Mesothelial cell of epicardium (in vitro differentiated cells): ENCODE data around the gene CYB561. TPM values are rescaled to one million over a fixed set of nuclear protein-coding genes. Genes with fewer than 3 reads are reported as not detected.

Source experiments
- DNase-seq, 2 experiments: peaks; one replicate each; pipeline ENCODE4 v3.0.0; 2021; ENCODE audit warnings: low spot score in 2 of 2; ENCODE audit not compliant: unreplicated experiment in 2 of 2
- H3K27ac Mint-ChIP-seq: 2 replicates; pipeline ENCODE4 v1.8.0; 2021; ENCODE audit warnings: mixed read lengths
- H3K27me3 Mint-ChIP-seq: 2 replicates; pipeline ENCODE4 v1.8.0; 2021; ENCODE audit warnings: low read depth, mixed read lengths
- H3K36me3 Mint-ChIP-seq: 2 replicates; pipeline ENCODE4 v1.8.0; 2021; ENCODE audit warnings: mixed read lengths
- H3K4me1 Mint-ChIP-seq: 2 replicates; pipeline ENCODE4 v1.8.0; 2021; ENCODE audit warnings: mixed read lengths
- H3K4me3 Mint-ChIP-seq: 2 replicates; pipeline ENCODE4 v1.8.0; 2021; ENCODE audit warnings: mild to moderate bottlenecking, moderate library complexity, mixed read lengths
- H3K9me3 Mint-ChIP-seq: 2 replicates; pipeline ENCODE4 v1.8.0; 2021; ENCODE audit warnings: mixed read lengths
- CTCF ChIP-seq: fragments of 200-600 bp; sonication (generic); IDR thresholded peaks from one replicate; pipeline ENCODE4 v1.5.0; 2021; ENCODE audit warnings: antibody characterized with exemption; ENCODE audit not compliant: unreplicated experiment
- total RNA-seq: library from RNA; stranded (reverse); gene quantifications from 3 replicates; pipeline ENCODE4 v1.2.1, GENCODE V29; 2021

The CYB561 gene
- total RNA-seq, 1 donor from 2014 or later: 21.5 TPM

GRCh38 chr17:63437287-63438091 is 8.6 kb downstream of the CYB561 start:
- Mint-ChIP-seq H3K4me3 (no peak overlapping the region), H3K36me3 (peaks cover 2% of the 10 kb centered on the region), H3K27ac (no peak overlapping the region), H3K4me1 (peaks cover 3% of the 10 kb centered on the region), H3K27me3 (no peaks in the 10 kb centered on the region), H3K9me3 (no peaks in the 10 kb centered on the region)
- DNase-seq: no peak
- TF ChIP-seq CTCF: no peak

GRCh38 chr17:63436523-63437110 is 9.5 kb downstream of the CYB561 start:
- Mint-ChIP-seq H3K4me3 (no peak overlapping the region), H3K4me1 (peaks cover 12% of the 10 kb centered on the region), H3K36me3 (peaks cover 2% of the 10 kb centered on the region), H3K27me3 (no peaks in the 10 kb centered on the region), H3K9me3 (no peaks in the 10 kb centered on the region), H3K27ac (no peak overlapping the region)
- DNase-seq: no peak
- no peak for TF ChIP-seq CTCF

- DNase-seq: no peak
- H3K36me3 Mint-ChIP-seq: peaks cover 2% of the 10 kb centered on the region
- no peak for TF ChIP-seq CTCF
- H3K9me3 Mint-ChIP-seq: no peaks in the 10 kb centered on the region
- no peak overlapping the region for H3K4me3 Mint-ChIP-seq
- H3K4me1 Mint-ChIP-seq: peaks cover 12% of the 10 kb centered on the region
- H3K27ac Mint-ChIP-seq: no peak overlapping the region
- no peaks in the 10 kb centered on the region for H3K27me3 Mint-ChIP-seq
These were observed 10.2 kb downstream of the CYB561 start for GRCh38 chr17:63435681-63436522.

- Mint-ChIP-seq H3K4me1 (peaks cover 12% of the 10 kb centered on the region), H3K27me3 (no peaks in the 10 kb centered on the region), H3K9me3 (no peaks in the 10 kb centered on the region), H3K4me3 (no peak overlapping the region), H3K27ac (no peak overlapping the region), H3K36me3 (peaks cover 2% of the 10 kb centered on the region)
- TF ChIP-seq CTCF: no peak
- DNase-seq: no peak
These were observed 11.0 kb downstream of the CYB561 start for GRCh38 chr17:63434951-63435571.

- H3K9me3 Mint-ChIP-seq: no peaks in the 10 kb centered on the region
- DNase-seq: no peak
- no peak overlapping the region for H3K27ac Mint-ChIP-seq
- no peak for TF ChIP-seq CTCF
- peaks cover 12% of the 10 kb centered on the region for H3K4me1 Mint-ChIP-seq
- H3K36me3 Mint-ChIP-seq: peaks cover 2% of the 10 kb centered on the region
- no peaks in the 10 kb centered on the region for H3K27me3 Mint-ChIP-seq
- H3K4me3 Mint-ChIP-seq: no peak overlapping the region
These were observed 12.1 kb downstream of the CYB561 start for GRCh38 chr17:63433746-63434591.
